CD4-positive, alpha-beta T cell treated with Interleukin-21 for 1 hour (primary cell): Measurements from ENCODE around the gene OSBPL8.
"Not testable (repeated sequence)": the region's sequence is repeated elsewhere in the genome, so short reads cannot be mapped to it uniquely, and the experiment has no call there.

Experiments used
- DNase-seq: peaks from one replicate; pipeline ENCODE4 v3.0.0-alpha.2; 2020

Gene OSBPL8

GRCh38 chr12:76410781-76411180, 148.8 kb downstream of the OSBPL8 start:
- DNase-seq: no peak

GRCh38 chr12:76410371-76410770, 149.2 kb downstream of the OSBPL8 start:
- no peak for DNase-seq

DNA sequence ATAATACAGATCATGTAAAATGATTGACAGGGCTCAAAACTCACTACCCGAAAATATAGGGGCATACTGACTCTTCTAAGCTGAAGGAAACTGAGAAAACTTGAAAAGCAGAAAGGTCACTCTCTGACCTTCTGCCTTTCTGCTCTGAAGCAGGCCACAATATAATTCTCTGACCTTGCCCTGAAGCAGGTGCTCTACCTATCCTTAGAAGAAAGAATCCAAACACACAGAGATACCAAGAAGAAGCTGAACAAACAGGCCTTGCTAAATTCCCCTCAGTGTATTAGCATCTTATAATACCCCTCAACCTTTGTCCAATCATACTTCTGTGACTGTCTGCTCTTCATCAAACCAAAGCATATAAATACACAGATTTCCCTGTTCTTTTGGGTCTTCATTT, 150.5 kb downstream of the OSBPL8 start:
- DNase-seq: no peak

GRCh38 chr12:76407710-76408109, 151.9 kb downstream of the OSBPL8 start:
- DNase-seq: no peak

DNA sequence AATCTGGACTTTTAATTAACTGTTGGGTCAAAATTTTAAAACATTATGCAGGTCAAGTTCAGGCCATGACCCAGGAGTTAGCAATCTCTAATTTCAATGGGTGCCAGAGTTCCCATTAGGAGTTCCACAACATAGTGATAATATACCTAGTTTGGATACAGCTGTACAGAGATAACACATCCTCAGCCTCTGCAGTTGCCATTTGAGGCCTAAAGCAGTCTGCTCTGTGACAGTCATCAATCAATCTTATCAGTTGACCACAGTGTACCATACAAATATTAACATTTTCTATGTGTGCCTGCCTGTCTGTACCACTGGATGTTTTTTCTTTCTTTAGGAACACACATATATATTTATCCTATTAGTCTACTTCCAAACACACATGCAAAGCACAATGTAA, 157.3 kb downstream of the OSBPL8 start:
- DNase-seq: no peak

- DNase-seq: no peak
These were observed 159.4 kb downstream of the OSBPL8 start for GRCh38 chr12:76400136-76400535.

- DNase-seq: no peak
These were observed 160.5 kb downstream of the OSBPL8 start for GRCh38 chr12:76399040-76399439.

- DNase-seq: no peak
These were observed 161.5 kb downstream of the OSBPL8 start for GRCh38 chr12:76398106-76398505.

- DNase-seq: no peak
These were observed 168.1 kb downstream of the OSBPL8 start for GRCh38 chr12:76391461-76391860.

DNA sequence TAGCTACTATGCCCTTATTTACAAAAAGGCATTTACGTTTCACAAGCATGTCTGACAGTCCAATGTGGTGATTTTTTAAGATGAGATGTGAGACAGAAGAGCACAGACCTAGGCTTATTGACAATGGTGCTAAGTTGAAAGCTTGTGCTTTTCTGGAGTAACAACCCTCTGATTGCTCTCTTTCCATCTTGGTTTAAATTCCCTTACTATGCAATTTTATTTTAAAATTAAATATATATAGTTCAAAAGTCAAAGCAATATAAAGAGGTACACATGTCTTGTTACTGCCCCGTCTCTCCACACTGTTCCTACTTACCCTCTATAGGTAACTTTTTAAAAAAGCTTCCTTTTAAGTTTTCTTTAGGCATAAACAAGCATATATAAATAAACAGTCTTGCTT, 172.0 kb downstream of the OSBPL8 start:
- no peak for DNase-seq

DNA sequence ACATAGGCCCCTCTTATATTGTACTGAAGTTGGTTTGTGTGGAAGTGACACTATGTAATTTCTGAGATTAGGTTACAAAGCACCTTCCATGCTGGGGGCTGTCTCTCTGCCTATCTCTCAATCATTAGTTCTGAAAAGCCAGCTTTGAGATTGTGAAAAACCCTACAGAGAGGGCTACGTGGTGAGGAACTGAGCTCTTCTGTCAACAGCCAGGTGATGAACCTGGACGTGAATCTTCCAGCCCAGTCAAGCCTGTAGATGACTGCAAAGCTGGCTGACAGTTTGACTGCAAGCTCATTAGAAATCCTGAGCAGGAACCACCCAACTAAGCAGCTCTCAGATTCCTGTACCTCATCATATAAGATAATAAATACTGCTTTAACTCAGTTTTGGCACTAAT, 175.0 kb downstream of the OSBPL8 start:
- DNase-seq: no peak

- no peak for DNase-seq
These were observed 175.6 kb downstream of the OSBPL8 start for GRCh38 chr12:76383988-76384387.

DNA sequence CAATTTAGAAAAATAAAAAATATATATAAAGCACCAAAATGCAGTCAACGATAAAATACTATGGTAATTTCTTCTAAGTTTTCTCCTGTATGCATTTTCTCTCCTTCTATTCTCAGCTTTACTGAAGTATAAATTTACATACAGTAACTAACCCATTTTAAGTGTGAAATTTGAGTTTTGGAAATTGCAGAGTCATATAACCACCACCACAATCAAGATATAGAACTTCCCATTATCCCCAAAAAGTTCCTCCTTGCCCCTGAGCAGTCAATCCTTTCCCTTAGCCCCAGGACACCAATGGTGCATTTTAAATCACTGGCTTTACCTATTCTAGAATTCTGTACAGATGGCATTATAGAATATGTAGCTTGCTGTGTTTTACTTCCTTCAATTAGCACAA, 180.3 kb downstream of the OSBPL8 start:
- DNase-seq: no peak

GRCh38 chr12:76376876-76377275, 182.7 kb downstream of the OSBPL8 start:
- not testable (repeated sequence) for DNase-seq

DNA sequence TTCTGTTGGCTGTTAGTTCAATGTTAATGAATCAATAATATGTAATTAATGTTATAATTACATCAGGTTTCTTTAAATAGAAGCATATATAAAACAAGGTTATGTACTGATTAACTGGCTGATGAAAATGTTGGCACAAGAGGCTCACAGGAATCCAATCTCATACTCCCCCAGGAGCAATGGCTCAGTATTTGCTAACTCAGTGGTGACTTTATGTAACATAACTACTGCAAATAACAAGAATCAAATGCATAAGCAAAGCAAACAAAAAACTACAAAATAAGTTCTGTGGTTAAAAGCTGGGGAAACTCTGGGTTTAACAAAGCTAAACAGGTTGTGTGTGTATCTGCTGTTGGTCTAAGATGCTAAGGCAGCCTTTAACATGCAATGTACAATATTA, 183.6 kb downstream of the OSBPL8 start:
- DNase-seq: no peak

DNA sequence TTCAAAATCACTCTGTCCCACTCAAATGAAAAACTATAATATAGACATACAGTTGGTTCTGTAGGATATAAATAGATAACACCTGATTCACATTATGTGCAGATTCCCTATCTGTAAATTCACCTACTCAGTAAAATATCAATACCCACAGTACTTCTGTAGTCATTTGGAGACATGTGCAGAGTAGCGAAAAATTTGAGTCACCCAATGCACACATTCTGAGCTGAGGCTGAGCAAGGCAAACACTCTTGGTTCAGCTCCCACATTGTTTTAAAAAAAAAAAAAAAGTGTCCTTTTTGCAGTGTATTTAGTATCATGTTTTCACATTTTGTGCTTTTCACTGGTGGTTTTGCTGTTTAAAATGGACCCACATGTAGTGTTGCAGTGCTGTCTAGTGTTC, 184.1 kb downstream of the OSBPL8 start:
- DNase-seq: no peak

DNA sequence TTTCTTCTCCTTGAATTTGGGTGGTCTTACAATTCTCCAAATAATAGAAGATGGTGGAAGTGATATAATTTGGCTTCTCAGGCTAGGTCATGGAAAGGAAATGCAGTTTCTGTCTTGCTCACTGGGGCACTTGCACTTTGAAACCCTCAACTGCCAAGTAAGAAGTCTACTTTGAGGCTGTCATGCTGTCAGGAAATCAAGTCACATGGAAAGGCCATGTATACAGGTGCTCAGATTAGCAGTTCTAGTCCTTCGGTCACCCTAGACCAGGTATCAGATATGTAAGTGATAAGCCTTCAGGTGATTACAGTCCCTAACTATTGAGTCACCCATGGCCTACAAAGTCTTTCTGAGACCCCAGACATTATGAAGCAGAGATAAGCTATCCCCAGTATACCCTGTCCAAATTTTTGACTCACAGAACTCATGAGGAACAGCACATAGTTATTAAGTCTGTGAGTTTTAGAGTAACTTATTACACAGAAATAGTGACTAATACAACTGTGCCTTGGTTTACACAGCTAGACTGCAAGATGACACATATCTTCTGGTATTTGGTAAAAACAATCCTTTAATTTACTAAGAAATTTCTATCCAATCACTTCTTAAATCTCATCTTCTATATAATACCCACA, 185.1 kb downstream of the OSBPL8 start:
- no peak for DNase-seq

GRCh38 chr12:76368230-76368629, 191.3 kb downstream of the OSBPL8 start:
- DNase-seq: no peak

DNA sequence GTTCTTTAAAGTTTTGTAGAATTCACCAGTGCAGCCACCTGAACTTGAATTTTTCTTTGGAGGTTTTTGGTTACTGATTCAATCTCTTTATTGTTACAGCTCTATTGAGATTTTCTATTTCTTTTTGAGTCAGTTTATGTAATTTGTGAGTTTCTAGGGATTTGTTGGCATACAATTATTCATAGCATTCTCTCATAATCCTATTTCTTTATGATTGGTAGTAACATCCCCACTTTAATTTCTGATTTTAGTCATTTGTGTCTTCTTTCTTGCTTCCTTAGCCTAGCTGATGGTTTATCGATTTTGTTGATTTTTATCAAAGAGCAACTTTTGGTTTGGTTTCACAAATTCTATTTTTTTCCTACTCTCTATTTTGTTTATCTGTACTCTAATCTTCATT, 193.4 kb downstream of the OSBPL8 start:
- no peak for DNase-seq

GRCh38 chr12:76364131-76364530, 195.4 kb downstream of the OSBPL8 start:
- DNase-seq: not testable (repeated sequence)

- DNase-seq: no peak
These were observed 199.3 kb downstream of the OSBPL8 start for GRCh38 chr12:76360316-76360715.

- DNase-seq: no peak
These were observed 203.5 kb downstream of the OSBPL8 start for GRCh38 chr12:76356071-76356470.

DNA sequence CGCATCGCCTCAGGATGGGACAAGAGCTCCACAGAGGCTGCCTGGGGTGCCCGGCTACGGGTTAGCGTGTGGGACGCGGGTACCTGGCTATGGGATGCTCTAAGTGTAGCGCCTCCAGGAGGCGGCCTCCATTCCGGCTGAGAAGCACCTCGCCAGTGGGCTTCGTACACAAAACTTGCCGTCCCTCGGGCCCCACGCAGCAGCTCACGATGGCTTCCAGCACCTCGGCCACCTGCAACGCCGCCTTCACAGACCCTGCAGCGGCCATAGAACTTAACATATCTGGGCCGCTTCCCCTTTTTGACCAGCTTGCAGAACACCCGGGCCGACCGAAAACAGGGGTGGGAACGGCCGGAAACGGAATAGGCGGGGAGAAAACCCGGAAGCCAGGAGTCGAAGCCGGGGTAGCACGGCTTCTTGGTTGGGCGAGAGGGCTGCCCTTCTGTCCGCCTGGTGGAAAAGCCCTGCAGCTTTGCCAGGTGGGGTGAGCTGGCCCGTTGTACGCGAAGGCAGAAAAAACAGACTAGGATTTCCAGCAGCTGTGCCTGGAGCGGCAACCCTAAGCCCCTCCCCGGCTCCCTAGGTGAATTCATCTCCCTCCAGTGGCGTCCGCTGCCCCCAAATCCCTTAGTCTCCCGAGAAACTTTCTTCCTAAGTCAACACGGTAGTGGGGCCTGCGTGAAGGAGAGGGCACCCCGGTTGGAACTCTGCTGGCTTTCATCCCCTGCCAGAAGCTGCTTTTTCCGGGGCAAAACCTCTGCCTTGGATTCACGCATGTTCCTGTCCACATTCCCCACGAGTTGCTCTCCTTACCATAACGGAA, 211.3 kb downstream of the OSBPL8 start, which contains the start of gene BBS10:
Gene BBS10 (minus strand): TSS at position 337 of the 823 bp plus-strand sequence. CDS start 57 bp downstream, at position 280.
- DNase-seq: peak; percentile 87

GRCh38 chr12:76346798-76347420, 212.7 kb downstream of the OSBPL8 start:
- DNase-seq: no peak
